ENCODE measurements around the gene ELL.

- TF ChIP-seq GLIS3 (CRISPR knock-in tag; IDR thresholded peaks at IDR 0.05) (no peak), PATZ1 (CRISPR knock-in tag; IDR thresholded peaks at IDR 0.05; ENCODE audit: borderline replicate concordance) (no peak), ZNF70 (CRISPR knock-in tag; IDR thresholded peaks at IDR 0.05) (no peak), TSHZ2 (CRISPR knock-in tag; IDR thresholded peaks at IDR 0.05) (no peak), OSR1 (CRISPR knock-in tag; IDR thresholded peaks at IDR 0.05) (no peak)
Observed at GRCh38 chr19:18422530-18423191, 99.2 kb downstream of the ELL start.

Data from SK-N-SH treated with all-trans-retinoic acid at 6 μM for 48 hours (cell line).